Measurements from ENCODE around the gene CDK6. TPM values are rescaled to one million over a fixed set of nuclear protein-coding genes. Genes with fewer than 3 reads are reported as not detected.

The CDK6 gene
- total RNA-seq, 1 donor from 2014 or later, result 31.0 TPM

DNA sequence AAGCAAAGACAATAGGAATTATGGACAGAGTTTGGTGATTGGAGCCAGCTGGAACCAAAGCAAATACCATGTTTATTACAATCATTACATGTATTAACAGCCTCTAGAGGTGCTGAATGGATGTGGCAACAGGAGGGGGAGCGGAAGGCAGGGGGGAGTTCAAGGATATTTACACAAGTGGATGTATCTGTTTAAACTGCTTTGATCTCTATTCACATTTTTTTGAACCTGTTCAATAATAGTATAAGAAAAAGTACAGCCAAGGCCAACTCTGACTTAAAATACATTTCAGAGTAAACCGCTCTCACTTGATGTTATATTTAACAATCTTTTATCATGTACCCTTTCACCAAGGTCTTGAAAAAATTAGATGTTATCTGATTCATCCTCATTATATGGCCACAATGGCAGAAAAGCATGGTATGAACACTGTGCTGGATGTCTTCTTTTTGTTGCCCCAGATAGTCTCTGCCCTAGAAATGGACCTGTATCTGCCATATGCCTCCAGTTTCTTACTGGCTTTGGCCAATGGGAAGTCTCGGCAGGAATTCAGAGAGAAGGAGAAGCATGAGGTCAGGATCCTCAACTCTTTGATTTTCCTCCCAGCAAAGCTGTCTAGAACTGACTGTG is 158.0 kb downstream of the CDK6 start:
- ATAC-seq (no peak), DNase-seq (ENCODE audit: low spot score) (no peak)
- intact Hi-C loops (cut with DNase I), result no loop called here

DNA sequence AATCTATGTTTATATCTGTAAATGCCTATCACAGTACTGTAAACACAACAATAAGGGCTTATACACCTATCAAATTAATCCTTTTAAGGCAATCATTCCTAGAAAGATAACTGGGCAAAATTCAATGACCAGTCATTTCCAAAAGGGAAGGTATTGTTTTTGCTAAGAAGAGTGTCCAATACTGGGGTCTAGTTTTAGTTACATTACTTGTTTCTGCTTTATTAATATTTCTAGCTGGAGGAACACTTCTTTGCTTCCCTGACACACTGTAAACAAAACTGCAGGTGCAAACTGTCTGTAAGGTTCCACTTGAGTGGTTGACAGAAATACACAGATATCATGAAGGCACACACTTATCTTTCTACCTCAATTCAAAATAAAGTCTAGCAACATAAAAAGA is 162.0 kb downstream of the CDK6 start:
- DNase-seq (ENCODE audit: low spot score) (no peak), ATAC-seq (no peak)
- intact Hi-C loops (cut with DNase I), result no loop called here

DNA sequence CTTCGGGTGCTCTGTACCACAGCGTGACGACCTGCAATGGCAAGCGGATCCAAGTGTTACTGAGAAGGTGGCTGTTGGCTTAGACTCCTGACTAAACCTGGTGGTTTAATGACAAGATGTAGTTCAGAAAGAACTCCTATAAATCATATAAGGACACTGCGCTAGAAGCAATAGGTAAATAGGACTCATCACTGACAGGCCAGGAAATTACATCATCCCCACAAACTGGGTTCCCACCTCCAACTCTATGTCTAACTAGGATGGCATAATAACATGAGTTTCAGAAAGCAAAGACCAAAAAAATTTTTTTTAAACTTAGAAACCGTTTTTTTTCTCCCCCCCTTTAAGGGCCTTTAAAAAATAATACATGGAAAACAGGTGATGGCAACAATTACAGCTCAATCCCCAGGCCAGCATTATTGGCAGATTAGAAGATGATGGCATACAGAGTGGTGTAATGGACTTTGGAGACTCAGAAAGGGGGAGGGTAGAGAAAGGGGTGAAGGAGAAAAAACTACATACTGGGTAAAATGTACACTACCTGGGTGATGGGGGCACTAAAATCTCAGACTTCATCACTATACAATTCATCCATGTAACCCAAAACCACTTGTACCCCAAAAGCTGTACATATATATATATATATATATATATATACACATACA is 164.7 kb downstream of the CDK6 start:
- intact Hi-C loops (cut with DNase I), result no loop called here
- DNase-seq (ENCODE audit: low spot score) (no peak), ATAC-seq (no peak)

DNA sequence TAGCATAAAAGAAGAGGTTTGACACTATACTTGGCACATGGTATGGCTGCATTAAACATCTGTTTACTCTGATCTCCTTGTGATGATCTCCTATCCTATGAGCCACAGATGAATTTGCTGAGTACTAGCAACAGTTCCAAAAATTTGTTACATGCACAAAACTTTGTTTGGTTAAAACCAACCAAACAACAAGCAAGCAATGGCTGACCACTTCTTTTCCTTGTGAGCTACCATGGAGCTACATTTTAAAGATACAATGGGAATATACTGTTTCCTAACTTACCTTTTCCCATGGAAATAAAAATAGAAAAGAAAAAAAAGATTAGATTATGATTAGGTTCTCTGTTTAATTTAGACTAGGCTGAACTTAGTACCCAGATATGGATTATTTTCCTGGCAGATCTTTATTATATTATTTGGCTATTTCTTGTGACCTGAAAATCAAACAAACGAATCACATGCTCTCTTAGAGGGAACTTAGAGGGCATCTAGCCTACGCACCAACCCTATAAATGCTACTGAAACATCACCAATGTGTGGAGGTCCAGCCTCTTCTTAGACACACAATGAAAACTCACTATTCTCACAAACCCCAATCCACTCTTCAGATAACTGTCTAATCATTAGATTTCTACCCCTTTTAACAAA is 166.0 kb downstream of the CDK6 start:
- DNase-seq (ENCODE audit: low spot score) (no peak), ATAC-seq (no peak)
- intact Hi-C loops (cut with DNase I), result no loop called here

DNA sequence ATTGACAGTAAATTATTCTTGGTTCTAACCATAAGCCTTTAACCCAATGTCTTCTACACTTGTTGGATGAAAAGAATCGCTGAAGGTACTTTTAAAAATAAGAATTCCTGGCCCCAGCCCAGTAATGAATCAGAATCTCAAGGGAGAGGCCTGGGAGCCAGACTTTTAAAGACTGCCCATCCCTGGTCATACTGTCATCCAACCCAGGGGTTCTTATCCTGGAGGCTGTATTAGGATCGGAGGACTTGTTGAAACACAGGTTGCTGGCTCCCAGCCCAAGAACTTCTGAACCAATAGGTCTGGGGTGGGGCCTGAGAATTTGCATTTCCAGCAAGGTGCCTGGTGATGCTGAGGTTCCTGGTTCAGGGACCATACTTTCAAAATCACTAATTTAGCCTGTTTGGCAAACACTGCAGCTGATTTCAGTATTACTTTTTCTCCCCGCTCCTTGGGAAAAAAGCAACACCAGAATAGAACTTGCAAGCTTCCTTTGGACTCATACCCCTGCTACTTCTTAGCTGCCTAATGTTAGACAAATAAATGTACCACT is 166.7 kb downstream of the CDK6 start:
- ATAC-seq, result no peak
- DNase-seq (ENCODE audit: low spot score), result no peak
- intact Hi-C loops (cut with DNase I), result no loop called here

DNA sequence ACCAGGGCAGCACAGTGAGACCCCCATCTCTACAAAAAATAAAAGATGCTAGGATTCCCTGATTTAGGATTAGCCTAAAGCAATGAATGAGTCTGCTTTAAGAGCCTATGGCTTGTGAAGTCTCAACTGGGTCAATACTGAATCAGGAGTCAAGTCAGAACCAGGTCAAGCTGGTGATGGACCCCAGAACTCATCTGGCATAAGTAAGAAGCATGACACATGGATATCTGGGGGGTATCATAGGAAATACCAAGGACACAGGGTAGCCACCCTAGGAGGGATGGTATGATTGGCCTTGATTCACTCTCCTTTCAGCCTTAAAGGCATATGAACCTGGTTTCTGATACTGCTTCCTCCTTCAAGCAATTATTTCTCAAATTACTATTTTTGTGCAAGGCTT is 167.8 kb downstream of the CDK6 start:
- ATAC-seq (no peak), DNase-seq (ENCODE audit: low spot score) (no peak)
- intact Hi-C loops (cut with DNase I), result no loop called here

DNA sequence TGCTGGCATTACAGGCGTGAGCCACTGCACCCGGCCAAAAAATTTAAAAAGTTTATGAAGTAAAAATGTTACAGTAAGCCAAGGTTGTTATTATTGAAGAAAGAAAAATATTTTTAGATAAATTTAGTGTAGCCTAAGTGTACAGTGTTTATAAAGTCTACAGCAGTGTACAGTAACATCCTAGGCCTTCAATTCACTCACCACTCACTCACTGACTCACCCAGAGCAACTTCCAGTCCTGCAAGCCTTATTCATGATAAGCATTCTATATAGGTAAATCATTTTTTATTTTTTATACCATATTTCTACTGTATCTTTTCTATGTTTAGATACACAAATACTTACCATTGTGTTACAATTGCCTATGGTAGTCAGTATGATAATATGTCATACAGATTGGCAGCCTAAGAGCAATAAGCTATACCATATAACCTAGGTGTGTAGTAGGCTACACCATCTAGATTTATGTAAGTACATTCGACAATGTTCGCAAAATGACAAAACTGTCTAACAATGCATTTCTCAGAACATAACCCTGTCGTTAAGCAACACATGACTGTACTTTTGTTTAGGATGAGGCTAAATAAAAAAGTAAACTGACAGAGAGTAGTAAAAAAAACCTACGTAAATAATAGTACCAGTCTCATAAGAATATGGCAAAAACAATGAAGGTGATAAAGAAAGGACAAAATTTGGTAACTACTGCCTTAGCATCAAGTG is 168.4 kb downstream of the CDK6 start:
- ATAC-seq (no peak), DNase-seq (ENCODE audit: low spot score) (no peak)
- intact Hi-C loops (cut with DNase I), result no loop called here

DNA sequence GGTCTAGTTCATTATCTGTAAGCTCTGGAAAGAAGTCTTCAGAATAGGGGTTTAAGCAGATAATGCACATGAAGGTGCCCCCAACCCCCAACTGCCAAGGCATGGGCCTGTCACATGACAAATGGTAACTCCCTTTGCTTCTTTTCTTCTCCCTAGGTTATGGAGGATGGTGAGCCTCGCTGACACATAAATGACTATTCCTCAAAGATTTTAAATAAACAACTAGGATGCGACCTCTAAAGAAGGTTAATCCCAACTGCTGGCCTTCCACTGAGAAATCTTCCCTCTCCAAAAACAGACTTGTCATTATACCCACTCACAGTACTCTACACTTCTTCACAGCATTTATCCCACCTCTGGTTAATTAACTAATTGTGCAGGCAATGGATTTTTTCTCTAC is 170.4 kb downstream of the CDK6 start:
- DNase-seq (ENCODE audit: low spot score) (no peak), ATAC-seq (no peak)
- intact Hi-C loops (cut with DNase I), result no loop called here

DNA sequence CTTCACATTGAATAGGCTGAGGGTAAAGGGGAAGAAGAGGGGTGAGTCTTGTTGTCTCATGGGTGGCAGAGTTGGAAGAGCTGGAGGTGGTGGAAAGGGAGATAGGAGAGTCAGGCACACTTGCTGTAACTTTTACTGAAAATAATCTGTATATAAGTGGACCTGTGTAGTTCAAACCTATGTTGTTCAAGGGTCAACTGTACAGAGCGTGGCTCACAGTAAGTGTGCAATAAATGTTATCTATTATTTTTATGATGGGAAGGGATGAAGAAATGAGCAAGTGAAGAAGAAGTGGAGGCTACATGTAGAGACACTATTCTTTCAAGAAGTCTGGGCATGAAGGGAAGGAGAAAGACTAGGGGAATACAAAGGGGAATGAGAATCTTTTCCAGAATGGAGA is 174.7 kb downstream of the CDK6 start:
- intact Hi-C loops (cut with DNase I), result no loop called here
- no peak for DNase-seq (ENCODE audit: low spot score)
- ATAC-seq, result no peak

DNA sequence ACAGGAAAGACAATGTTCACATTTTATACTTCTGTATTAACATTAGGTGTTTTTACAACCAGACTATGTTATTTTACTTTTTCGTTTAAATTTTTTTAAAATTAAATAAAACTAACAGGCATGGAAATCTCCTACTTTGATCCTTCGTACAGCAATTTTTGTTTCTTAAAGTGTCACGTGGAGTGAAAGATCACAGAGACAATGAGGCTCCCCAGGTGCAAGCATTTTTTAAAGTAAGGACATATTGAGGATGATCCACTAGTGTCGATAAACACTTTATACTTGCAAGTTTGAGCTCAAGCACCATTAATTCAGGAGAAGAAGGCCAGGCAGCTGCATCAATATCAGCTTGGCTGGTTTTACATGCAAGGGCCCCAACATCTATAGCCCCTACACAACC is 177.7 kb downstream of the CDK6 start:
- intact Hi-C loops (cut with DNase I), result no loop called here
- ATAC-seq (no peak), DNase-seq (ENCODE audit: low spot score) (no peak)

DNA sequence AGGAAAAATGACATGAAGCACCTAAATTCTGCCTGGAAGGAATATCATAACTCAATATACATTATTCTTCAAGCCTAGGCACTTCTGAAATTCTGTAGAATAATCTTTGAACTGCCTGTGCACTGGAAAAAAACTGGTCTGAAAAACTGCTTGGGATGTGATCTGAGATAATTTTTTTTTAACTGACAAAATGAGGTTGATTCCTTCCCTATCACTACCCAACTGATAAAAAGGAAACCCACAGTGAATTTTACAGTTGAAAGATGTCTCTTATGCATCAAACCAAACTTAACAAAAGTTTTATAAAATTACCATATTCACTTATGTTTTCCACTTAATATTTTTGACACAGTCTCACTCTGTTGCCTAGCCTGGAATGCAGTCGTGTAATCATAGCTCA is 179.0 kb downstream of the CDK6 start:
- ATAC-seq (no peak), DNase-seq (ENCODE audit: low spot score) (no peak)
- intact Hi-C loops (cut with DNase I), result no loop called here

DNA sequence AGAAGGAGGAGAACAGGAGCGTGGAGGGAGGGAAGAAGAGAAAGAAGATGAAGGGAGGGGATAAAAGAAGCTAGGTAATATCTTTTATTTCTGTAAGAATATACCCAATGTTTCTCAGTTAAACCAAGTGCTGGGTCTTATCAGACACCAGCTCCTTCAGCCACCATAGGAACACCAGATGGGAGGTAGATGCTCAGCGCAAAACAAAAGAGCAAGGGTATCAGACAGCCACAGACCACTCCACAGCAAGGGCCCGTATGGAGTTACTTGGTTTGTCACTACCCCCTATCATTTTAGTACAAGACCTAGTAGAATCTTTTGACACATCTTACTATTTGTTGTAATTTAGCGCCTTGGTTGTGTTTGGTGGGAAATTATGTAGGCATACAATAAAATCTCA is 180.3 kb downstream of the CDK6 start:
- ATAC-seq (no peak), DNase-seq (ENCODE audit: low spot score) (no peak)
- intact Hi-C loops (cut with DNase I), result no loop called here

DNA sequence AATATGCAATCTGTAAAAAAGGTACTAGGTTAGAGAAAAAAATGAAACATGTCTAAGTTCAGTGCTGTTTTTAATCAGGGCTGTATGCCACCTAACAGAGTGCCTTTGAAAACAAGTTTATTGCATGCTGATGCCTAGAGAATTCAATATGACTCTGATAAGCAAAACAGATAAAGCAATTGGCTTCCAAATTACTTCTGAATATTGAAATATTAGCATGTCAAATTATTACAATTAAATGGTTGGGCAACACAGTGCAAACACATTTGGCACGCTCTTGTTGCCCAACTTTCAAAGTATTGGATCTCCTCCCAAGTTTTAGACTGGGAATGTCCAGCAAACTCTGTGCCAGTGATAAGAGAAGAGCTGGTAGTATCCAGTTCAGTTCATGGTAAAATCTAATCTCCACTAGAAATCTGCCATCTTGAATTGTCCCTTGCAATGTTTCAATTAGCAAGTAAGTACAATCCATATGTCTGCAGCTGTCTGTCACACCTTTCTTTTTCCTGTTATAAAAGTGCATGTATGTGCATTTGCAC is 181.0 kb downstream of the CDK6 start:
- ATAC-seq (no peak), DNase-seq (ENCODE audit: low spot score) (no peak)
- intact Hi-C loops (cut with DNase I), result no loop called here

DNA sequence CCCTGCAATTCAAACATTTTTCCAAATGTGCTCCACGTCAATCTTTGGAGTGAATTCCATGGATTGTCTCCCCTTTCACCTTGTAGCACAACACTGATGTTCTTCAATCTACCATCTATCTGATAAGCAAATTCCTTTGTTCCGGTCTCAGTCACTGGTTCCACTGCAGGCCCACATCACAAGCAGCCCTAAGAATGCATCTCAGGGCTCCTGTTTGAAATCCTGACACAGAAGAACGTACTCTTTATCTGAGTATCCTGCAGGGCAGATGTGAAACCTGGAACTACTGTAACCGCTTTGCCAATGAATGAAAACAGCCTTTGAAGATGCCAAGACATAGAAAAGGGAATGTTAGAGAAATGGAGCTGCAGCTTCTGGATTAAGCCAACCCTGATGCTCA is 183.2 kb downstream of the CDK6 start:
- no peak for DNase-seq (ENCODE audit: low spot score)
- intact Hi-C loops (cut with DNase I), result no loop called here
- ATAC-seq, result no peak

DNA sequence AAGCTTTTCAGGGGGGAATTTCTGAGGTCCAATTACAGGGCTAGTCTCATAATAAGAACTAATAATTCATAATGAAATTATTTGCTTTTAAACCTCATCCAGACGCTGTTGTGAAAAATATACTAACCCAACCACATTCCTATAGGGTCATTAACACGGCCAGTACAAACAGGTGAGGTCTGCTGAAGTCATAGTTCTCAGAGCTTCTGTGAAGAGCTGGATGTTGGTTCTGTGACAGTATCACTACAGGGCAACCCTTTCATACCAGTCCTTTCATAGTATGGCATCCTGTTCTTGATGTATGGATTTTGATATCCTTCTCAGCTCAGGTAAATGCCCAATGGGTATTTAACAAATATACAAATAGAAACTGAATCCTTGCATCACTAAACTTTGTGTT is 183.8 kb downstream of the CDK6 start:
- intact Hi-C loops (cut with DNase I), result no loop called here
- no peak for ATAC-seq
- DNase-seq (ENCODE audit: low spot score), result no peak

DNA sequence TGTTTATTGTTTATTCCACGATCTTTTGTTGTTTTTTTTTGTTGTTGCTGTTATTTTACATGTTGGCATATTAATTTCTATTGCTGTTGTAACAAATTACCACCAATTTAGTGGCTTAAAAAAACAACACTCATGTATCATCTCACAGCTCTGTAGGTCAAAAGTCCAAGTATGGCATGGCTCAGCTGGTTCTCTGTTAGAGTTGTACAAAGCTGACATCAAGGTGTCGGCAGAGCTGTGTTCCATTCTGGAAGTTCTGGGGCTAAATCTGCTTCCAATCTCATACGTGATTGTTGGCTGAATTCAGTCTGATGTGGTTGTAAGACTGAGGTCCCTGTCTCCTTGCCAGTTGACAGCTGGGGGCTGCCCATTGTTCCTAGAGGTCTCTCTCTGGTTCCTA is 186.0 kb downstream of the CDK6 start:
- intact Hi-C loops (cut with DNase I), result no loop called here
- DNase-seq (ENCODE audit: low spot score) (no peak), ATAC-seq (no peak)

DNA sequence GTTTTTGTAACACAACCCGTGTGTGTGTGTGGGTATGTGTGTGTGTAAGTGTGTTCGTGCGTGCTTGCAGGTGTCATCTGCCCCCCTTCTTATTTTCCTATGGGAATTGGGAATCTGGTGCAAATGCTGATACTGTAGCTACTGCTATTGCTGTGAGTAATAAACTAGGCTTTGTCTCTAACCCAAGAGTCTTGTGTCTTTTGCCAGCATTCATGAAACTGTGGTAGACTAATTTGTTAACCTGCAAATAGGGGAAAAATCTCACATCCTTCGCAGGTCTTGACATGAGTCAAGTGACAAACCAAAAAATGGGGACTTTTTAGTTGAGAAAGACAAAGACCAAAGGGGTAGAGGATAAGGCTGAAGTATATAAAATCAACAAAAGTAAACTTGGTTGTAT is 188.3 kb downstream of the CDK6 start:
- ATAC-seq (no peak), DNase-seq (ENCODE audit: low spot score) (no peak)
- intact Hi-C loops (cut with DNase I), result no loop called here

DNA sequence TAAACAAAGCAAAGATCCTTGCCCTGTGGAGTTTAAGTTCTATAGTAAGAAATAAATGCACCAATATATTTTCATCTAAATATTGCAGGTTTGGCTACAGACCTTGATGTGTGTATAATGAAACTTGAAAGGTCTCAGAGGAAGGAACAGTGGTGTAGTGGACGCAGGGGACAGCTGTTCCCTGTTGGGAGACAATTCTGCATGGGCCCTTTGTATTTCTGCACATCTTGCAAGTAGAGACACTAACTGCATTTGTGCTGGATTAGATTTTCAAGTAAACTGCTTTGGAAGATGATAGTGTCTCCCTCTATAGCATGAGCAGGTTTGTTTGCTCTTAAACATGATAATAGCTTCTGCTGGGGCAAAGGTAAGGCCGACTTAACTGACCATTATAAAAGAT is 188.7 kb downstream of the CDK6 start:
- no peak for DNase-seq (ENCODE audit: low spot score)
- no peak for ATAC-seq
- intact Hi-C loops (cut with DNase I), result no loop called here

DNA sequence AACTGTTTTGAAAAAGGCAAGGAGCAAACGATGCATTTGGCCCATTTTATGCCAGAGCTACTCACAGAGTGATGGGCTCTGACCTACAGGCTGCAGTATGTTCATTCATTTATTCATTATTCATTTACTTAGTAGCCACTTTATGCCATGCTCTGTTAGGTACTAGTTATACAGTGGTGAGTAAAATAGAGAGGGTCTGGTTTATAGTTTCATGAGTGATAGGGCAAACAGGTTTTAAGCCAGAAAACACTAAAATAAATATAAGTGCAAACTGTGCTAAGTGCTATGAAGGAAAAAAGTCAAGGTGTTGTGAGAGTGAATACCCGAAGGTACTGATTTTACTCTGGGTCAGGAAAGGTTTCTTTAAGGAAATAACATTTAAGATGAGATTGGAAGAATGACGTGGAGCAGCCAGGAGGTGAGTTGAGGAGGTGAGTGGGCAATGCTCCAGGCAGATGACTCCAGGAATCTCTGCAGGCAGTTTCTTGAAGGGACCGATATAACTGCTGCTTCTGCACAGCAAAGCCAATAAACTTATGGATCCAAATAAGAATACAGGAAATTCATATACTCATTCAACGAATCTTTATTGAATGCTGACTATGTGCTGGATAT is 189.3 kb downstream of the CDK6 start:
- intact Hi-C loops (cut with DNase I), result no loop called here
- DNase-seq (ENCODE audit: low spot score), result no peak
- ATAC-seq, result no peak
